SK-N-MC (cell line): ENCODE results near the gene FBLN1.

Source experiments
- DNase-seq: peaks from one replicate; pipeline ENCODE4 v3.0.0-alpha.2; 2011; ENCODE audit warnings: low read depth, low spot score
- H3K27ac ChIP-seq: fragments of 200-600 bp; sonication (generic); 2 replicates; pipeline ENCODE4 v1.5.1; 2016; ENCODE audit warnings: mixed run types
- H3K36me3 ChIP-seq: fragments of 200-600 bp; sonication (generic); 2 replicates; pipeline ENCODE4 v1.6.1; 2017; ENCODE audit warnings: antibody characterized with exemption, low read length, mixed read lengths; ENCODE audit not compliant: insufficient read depth
- H3K4me3 ChIP-seq: fragments of 200-600 bp; sonication (generic); 2 replicates; pipeline ENCODE4 v1.5.1; 2016
- H3K9ac ChIP-seq: fragments of 200-600 bp; sonication (generic); 2 replicates; pipeline ENCODE4 v1.8.0; 2017; ENCODE audit warnings: mixed run types, mixed read lengths; ENCODE audit not compliant: insufficient read length
- H3K9me3 ChIP-seq: fragments of 200-600 bp; sonication (generic); 2 replicates; pipeline ENCODE4 v1.6.1; 2017; ENCODE audit warnings: low read depth, mild to moderate bottlenecking, antibody characterized with exemption, low read length, moderate library complexity, mixed read lengths
- EZH2 ChIP-seq: fragments of 200-600 bp; sonication (generic); IDR thresholded peaks from one replicate; pipeline ENCODE4 v1.6.1; 2017; ENCODE audit warnings: antibody characterized with exemption
- FOXP2 ChIP-seq: optimal IDR thresholded peaks from 2 replicates; pipeline ENCODE3; 2011; ENCODE audit warnings: mild to moderate bottlenecking, moderate library complexity; ENCODE audit not compliant: insufficient read depth; ENCODE audit errors: extremely low read length, control extremely low read depth
- POLR2AphosphoS5 ChIP-seq: IDR thresholded peaks from 2 replicates; pipeline ENCODE4 v1.6.1; 2012; ENCODE audit warnings: mild to moderate bottlenecking, low read depth, low read length, borderline replicate concordance

FBLN1 gene

DNA sequence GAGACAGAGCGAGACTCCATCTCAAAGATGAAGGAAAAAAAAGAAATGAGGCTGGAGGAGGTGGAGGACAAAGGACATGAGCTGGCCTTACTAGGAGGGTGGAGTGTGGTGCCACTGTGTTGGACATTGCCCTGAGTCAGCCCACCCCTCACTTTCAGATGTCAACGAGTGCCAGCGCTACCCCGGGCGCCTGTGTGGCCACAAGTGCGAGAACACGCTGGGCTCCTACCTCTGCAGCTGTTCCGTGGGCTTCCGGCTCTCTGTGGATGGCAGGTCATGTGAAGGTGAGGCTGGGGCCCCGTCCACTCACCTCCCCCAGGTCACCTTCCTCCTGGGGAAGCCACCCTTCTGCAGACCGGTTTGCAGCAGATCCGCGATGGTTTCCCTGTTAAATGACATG lies 40.6 kb downstream of the FBLN1 start:
- no peak for TF ChIP-seq POLR2AphosphoS5
- no peak for TF ChIP-seq EZH2
- TF ChIP-seq FOXP2, result no peak
- Histone ChIP-seq H3K27ac (no peak overlapping the region), H3K36me3 (peaks cover 29% of the 10 kb centered on the region; the same call in 1 of the 2 replicates), H3K9ac (no peak overlapping the region), H3K4me3 (no peak overlapping the region), H3K9me3 (no peaks in the 10 kb centered on the region)
- no peak for DNase-seq

DNA sequence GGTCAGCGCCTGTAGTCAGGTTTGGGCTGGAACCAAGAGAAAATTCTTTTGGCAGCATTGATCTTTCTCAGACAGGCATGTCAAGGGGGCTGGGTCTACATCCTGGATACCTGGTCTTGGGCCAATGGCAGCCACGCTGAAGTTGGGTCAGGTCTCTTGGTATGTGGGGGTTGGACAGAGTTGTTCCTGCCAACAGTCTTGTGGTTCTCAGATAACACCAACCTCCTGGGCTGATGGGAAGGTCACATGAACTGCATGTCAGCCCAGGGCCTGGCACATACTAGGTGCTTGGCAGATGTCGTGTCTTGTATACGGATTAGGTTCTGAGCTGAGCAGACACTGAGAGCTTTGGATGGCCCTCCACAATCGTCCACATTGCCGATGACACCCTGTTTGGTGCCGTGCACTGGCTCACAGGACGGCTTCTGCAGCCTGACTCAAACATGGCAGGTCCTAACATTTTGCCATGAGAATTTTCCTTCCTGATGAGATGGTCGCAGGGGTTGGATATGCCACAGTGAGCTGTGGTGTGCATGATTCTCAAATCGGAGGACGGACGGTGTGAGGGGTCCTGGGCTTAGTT lies 42.0 kb downstream of the FBLN1 start:
- no peak for DNase-seq
- H3K9ac ChIP-seq, result no peak overlapping the region
- H3K9me3 ChIP-seq, result no peaks in the 10 kb centered on the region
- H3K36me3 ChIP-seq, result peaks cover 37% of the 10 kb centered on the region; the same call in 1 of the 2 replicates
- H3K27ac ChIP-seq, result no peak overlapping the region
- TF ChIP-seq POLR2AphosphoS5 (no peak), FOXP2 (no peak), EZH2 (no peak)
- no peak overlapping the region for H3K4me3 ChIP-seq

DNA sequence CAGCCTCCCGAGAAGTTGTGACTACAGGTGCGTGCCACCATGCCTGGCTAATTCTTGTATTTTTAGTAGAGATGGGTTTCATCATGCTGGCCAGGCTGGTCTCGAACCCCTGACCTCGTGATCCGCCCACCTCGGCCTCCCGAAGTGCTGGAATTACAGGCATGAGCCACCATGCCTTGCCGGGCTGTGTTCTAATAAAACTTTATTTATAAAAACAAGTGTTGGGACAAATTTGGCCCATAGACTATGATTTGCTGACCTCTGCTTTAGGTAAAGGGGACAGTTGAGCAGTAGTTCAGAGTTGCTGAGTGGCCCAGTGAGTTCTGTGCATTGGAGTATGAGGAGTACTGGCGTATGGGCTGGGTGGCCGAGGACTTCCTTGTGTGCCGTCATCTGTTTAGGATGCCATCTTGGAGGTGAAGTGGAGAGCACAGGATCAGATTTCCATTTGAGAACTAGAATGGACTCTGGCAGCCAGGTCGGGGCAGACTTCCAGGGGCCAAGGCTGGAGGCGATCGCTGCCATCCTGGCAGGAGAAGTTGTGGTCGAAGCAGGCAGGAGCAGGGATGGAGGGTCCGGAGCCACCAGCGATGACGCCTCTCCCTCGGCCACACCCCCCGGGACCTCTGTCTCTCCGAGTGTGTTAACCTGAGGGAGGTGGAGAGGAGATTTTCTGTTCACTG lies 43.8 kb downstream of the FBLN1 start:
- Histone ChIP-seq H3K27ac (no peak overlapping the region), H3K9me3 (no peaks in the 10 kb centered on the region), H3K36me3 (peaks cover 35% of the 10 kb centered on the region; the same call in 1 of the 2 replicates), H3K4me3 (no peak overlapping the region), H3K9ac (no peak overlapping the region)
- no peak for DNase-seq
- TF ChIP-seq EZH2, result no peak
- TF ChIP-seq POLR2AphosphoS5, result no peak
- no peak for TF ChIP-seq FOXP2

DNA sequence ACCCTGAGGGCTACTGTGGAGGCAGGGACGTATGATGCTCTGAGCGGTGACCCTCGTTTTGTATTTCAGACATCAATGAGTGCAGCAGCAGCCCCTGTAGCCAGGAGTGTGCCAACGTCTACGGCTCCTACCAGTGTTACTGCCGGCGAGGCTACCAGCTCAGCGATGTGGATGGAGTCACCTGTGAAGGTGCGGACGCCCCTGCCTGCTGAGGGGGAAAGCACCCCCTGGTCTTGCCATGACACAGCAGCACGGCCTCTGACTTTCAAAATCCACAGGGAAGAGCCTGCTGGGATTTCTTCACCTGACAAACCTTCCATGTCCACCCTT lies 44.3 kb downstream of the FBLN1 start:
- H3K27ac ChIP-seq, result no peak overlapping the region

DNA sequence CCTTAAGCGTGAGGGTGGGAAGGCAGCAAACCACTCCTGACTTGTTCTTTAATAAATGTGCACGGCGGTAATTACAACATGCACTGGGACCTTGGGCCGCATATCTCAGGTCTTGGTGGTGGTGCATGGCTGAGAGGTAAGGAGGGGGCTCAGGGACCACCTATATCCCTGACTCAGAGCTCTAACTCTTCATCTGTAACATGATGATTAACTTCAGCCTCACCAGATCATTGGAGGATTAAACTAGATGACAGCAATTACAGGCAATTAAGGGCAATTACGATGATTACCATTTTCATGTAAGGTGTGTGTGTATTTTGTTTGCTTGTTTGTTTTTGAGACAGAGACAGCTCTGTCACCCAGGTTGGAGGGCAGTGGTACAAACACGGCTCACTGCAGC lies 45.0 kb downstream of the FBLN1 start:
- no peaks in the 10 kb centered on the region for H3K9me3 ChIP-seq
- peaks cover 23% of the 10 kb centered on the region; the same call in 1 of the 2 replicates for H3K36me3 ChIP-seq
- no peak overlapping the region for H3K27ac ChIP-seq
- H3K4me3 ChIP-seq, result no peak overlapping the region
- TF ChIP-seq EZH2 (no peak), FOXP2 (no peak), POLR2AphosphoS5 (no peak)
- no peak for DNase-seq
- no peak overlapping the region for H3K9ac ChIP-seq

More for the DNA sequence above, 44.3 kb downstream of the FBLN1 start:
- H3K36me3 ChIP-seq, result peaks cover 30% of the 10 kb centered on the region; the same call in 1 of the 2 replicates
- no peak overlapping the region for H3K4me3 ChIP-seq
- no peaks in the 10 kb centered on the region for H3K9me3 ChIP-seq
- TF ChIP-seq POLR2AphosphoS5 (no peak), EZH2 (no peak), FOXP2 (no peak)
- no peak for DNase-seq
- H3K9ac ChIP-seq, result no peak overlapping the region

DNA sequence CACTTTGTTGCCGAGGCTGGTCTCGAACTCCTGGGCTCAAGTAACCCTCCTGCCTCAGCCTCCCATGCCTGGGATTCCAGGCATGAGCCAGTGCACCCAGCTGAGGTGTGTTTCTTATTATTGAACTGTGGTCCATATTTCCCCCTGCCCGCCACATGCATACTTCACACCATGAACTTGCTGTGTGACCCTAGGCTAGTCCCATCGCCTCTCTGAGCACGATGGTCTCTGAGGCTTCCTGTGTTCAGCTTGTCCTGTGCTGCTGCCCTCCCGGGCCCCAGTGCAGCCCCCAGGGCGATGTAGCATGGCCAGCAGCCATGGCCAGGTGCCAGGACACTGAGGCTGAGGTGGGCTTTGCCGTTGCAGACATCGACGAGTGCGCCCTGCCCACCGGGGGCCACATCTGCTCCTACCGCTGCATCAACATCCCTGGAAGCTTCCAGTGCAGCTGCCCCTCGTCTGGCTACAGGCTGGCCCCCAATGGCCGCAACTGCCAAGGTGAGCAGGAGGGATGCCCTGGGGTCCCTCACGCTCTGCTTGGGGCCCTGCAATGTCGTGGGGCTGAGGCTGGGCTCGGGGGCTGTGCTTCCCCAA lies 45.7 kb downstream of the FBLN1 start:
- Histone ChIP-seq H3K4me3 (no peak overlapping the region), H3K27ac (no peak overlapping the region)

DNA sequence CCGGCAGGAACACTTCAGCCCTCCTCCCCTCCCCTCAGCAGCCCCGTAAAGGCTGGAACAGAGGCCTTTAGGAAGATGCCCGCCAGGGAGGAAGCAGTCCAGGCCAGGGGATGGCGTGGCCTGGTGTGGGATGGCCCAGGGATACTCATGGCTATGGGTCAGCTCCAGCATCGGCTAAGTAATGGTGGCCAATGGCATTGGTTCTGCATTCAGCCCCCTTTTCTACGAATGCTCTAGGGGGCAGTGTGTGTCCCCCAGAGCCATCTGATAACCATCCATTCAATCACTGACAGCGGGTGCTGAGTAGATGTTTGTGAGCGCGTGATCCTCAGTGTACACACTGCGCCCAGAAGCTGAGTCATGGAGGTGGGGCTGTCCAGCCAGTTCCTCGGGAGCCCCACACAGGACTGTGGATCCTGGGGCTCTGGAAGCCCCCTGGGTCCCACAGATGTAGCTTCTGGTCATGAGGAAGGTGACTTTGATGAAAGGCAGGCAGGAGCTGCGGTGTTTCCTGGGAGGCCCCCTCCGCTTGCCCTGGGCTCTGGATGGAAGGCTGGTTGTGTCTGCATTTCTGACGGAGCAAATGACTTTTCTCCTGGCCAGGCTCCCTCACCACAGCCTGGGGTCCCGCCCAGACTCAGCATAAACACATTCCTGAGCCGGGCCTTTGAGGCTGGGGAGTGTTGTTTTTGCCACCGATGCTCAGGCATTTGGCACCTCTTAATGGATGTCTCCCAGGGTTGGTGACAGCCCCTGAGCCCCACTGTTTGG lies 46.5 kb downstream of the FBLN1 start:
- Histone ChIP-seq H3K36me3 (peaks cover 22% of the 10 kb centered on the region; the same call in 1 of the 2 replicates), H3K9ac (no peak overlapping the region), H3K9me3 (no peaks in the 10 kb centered on the region), H3K27ac (no peak overlapping the region), H3K4me3 (no peak overlapping the region)
- DNase-seq, result no peak
- TF ChIP-seq EZH2 (no peak), FOXP2 (no peak), POLR2AphosphoS5 (no peak)

More for the DNA sequence above, 45.7 kb downstream of the FBLN1 start:
- no peak for DNase-seq
- Histone ChIP-seq H3K36me3 (peaks cover 22% of the 10 kb centered on the region; the same call in 1 of the 2 replicates), H3K9me3 (no peaks in the 10 kb centered on the region), H3K9ac (no peak overlapping the region)
- TF ChIP-seq POLR2AphosphoS5 (no peak), EZH2 (no peak), FOXP2 (no peak)
